Fibroblast of lung (primary cell): ENCODE measurements around the gene HAS3.

Source experiments
- CTCF ChIP-seq, 2 donors: IDR thresholded peaks in 1 of 2; conservative IDR thresholded peaks in 1 of 2; 1 replicate in 1 of 2; 2 replicates in 1 of 2; pipeline ENCODE4 v1.5.1; 2011 to 2012; ENCODE audit warnings: low read length in 2 of 2, control low read depth in 1 of 2, inconsistent platforms in 1 of 2, low read depth in 1 of 2, mild to moderate bottlenecking in 1 of 2
- EZH2 ChIP-seq: IDR thresholded peaks from 2 replicates; pipeline ENCODE4 v1.5.1; 2012; ENCODE audit warnings: low read length, control low read depth, mild to moderate bottlenecking; ENCODE audit errors: missing control alignments

- TF ChIP-seq CTCF (conservative IDR thresholded peaks at IDR 0.05 in 1 of 2, IDR thresholded peaks at IDR 0.05 in 1 of 2; ENCODE audit: low read depth in 1 of 2, low read length in 2 of 2) (no peak), EZH2 (no peak)
Observed at GRCh38 chr16:69115361-69115760, 9.9 kb downstream of the HAS3 start.
